Measurements from ENCODE around the gene CREG1. TPM values are rescaled to one million over a fixed set of nuclear protein-coding genes. Genes with fewer than 3 reads are reported as not detected.

Gene CREG1
- total RNA-seq, 1 experiment from 2014 or later = 7.7 TPM

GRCh38 chr1:167541003-167541402 lies 12.6 kb downstream of the CREG1 start:
- TF ChIP-seq, protein P1, sequence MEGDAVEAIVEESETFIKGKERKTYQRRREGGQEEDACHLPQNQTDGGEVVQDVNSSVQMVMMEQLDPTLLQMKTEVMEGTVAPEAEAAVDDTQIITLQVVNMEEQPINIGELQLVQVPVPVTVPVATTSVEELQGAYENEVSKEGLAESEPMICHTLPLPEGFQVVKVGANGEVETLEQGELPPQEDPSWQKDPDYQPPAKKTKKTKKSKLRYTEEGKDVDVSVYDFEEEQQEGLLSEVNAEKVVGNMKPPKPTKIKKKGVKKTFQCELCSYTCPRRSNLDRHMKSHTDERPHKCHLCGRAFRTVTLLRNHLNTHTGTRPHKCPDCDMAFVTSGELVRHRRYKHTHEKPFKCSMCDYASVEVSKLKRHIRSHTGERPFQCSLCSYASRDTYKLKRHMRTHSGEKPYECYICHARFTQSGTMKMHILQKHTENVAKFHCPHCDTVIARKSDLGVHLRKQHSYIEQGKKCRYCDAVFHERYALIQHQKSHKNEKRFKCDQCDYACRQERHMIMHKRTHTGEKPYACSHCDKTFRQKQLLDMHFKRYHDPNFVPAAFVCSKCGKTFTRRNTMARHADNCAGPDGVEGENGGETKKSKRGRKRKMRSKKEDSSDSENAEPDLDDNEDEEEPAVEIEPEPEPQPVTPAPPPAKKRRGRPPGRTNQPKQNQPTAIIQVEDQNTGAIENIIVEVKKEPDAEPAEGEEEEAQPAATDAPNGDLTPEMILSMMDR (conservative IDR thresholded peaks at IDR 0.05; ENCODE audit: low read depth, low read length) = no peak
- TF ChIP-seq EZH2 (IDR thresholded peaks at IDR 0.05; ENCODE audit: borderline replicate concordance, low read depth, low read length, poor library complexity, severe bottlenecking) = no peak
- no TSS peak for BruUV-seq (replicated peaks)
- peaks cover 10% of the 10 kb centered on the region for H3K4me1 ChIP-seq (ENCODE audit: insufficient read depth, low read length, poor library complexity, severe bottlenecking)
- intact Hi-C loops (cut with micrococcal nuclease; ENCODE audit: unreplicated experiment) = no loop called here
- no peak overlapping the region for H3K4me3 ChIP-seq (ENCODE audit: low read depth, low read length, poor library complexity, severe bottlenecking)
- POLR2A ChIA-PET (ENCODE audit: low non-redundant PET) = interaction anchor here (0.6 kb wide), 1 partner anchor 647 kb away, joined by 3 read pairs; no protein-coding TSS in a partner anchor
- DNase-seq (ENCODE audit: low spot score) = no peak
- CTCF ChIA-PET = interaction anchor here (1.1 to 1.3 kb wide), 2 partner anchors 8 to 631 kb away, joined by 3 to 6 read pairs; no protein-coding TSS in a partner anchor
- H3K27me3 ChIP-seq (replicated peaks; ENCODE audit: insufficient read depth, low read depth, low read length, poor library complexity) = no peaks in the 10 kb centered on the region
- no peak overlapping the region for H3K27ac ChIP-seq (ENCODE audit: low read depth, low read length, poor library complexity, severe bottlenecking)
- H3K36me3 ChIP-seq (ENCODE audit: insufficient read depth, low read length, poor library complexity, severe bottlenecking) = no peaks in the 10 kb centered on the region
- H3K9me3 ChIP-seq (ENCODE audit: low read depth, low read length, poor library complexity, severe bottlenecking) = no peaks in the 10 kb centered on the region

GRCh38 chr1:167538657-167539056 lies 14.9 kb downstream of the CREG1 start:
- no TSS peak for BruUV-seq (replicated peaks)
- DNase-seq (ENCODE audit: low spot score) = no peak
- POLR2A ChIA-PET (ENCODE audit: low non-redundant PET) = interaction anchor here (0.6 kb wide), 1 partner anchor 463 kb away, joined by 3 read pairs; no protein-coding TSS in a partner anchor

DNA sequence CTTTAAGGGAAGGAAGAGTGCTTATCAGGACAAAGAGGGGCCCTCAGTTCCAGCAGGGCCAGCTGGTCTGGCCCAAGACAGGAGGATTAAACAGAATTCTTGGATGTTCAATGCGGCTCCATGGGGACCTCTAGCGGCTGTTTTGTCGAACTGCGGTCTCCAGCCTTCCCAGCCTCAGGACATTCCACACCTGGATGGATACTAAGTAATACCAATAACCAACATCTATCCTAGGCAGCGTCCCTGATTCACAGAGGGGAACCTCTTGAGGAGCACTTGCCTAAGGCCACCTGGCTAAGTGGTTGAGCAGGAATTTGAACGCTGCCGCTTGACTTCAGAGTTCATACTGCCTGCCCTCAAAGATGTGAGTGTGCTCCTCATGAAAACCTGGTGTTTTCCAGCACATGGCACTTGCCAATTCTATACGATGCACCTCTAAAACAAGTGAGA lies 19.7 kb downstream of the CREG1 start:
- peak; percentile 72 for DNase-seq (ENCODE audit: low spot score)
- Histone ChIP-seq H3K27ac (ENCODE audit: low read depth, low read length, poor library complexity, severe bottlenecking) (no peak overlapping the region), H3K9me3 (ENCODE audit: low read depth, low read length, poor library complexity, severe bottlenecking) (no peaks in the 10 kb centered on the region), H3K36me3 (ENCODE audit: insufficient read depth, low read length, poor library complexity, severe bottlenecking) (no peaks in the 10 kb centered on the region), H3K27me3 (replicated peaks; ENCODE audit: insufficient read depth, low read depth, low read length, poor library complexity) (no peaks in the 10 kb centered on the region), H3K4me1 (ENCODE audit: insufficient read depth, low read length, poor library complexity, severe bottlenecking) (no peaks in the 10 kb centered on the region), H3K4me3 (ENCODE audit: low read depth, low read length, poor library complexity, severe bottlenecking) (no peak overlapping the region)
- intact Hi-C loops (cut with micrococcal nuclease; ENCODE audit: unreplicated experiment) = loop anchor here (1.0 to 10.0 kb wide), 5 partner anchors 89 to 622 kb away; no protein-coding TSS in a partner anchor
- TF ChIP-seq, protein P1 (conservative IDR thresholded peaks at IDR 0.05; ENCODE audit: low read depth, low read length) = peak; percentile 93
- TF ChIP-seq EZH2 (IDR thresholded peaks at IDR 0.05; ENCODE audit: borderline replicate concordance, low read depth, low read length, poor library complexity, severe bottlenecking) = no peak
- POLR2A ChIA-PET (ENCODE audit: low non-redundant PET) = no interaction called here
- CTCF ChIA-PET = interaction anchor here (0.5 to 1.4 kb wide), 5 partner anchors 190 to 624 kb away, joined by 3 to 4 read pairs (median 3); no protein-coding TSS in a partner anchor
- BruUV-seq (replicated peaks) = no TSS peak

More at GRCh38 chr1:167538657-167539056, 14.9 kb downstream of the CREG1 start:
- H3K27me3 ChIP-seq (replicated peaks; ENCODE audit: insufficient read depth, low read depth, low read length, poor library complexity) = no peaks in the 10 kb centered on the region
- H3K27ac ChIP-seq (ENCODE audit: low read depth, low read length, poor library complexity, severe bottlenecking) = no peak overlapping the region
- TF ChIP-seq, protein P1 (conservative IDR thresholded peaks at IDR 0.05; ENCODE audit: low read depth, low read length) = no peak
- TF ChIP-seq EZH2 (IDR thresholded peaks at IDR 0.05; ENCODE audit: borderline replicate concordance, low read depth, low read length, poor library complexity, severe bottlenecking) = no peak
- H3K36me3 ChIP-seq (ENCODE audit: insufficient read depth, low read length, poor library complexity, severe bottlenecking) = no peaks in the 10 kb centered on the region
- peaks cover 10% of the 10 kb centered on the region for H3K4me1 ChIP-seq (ENCODE audit: insufficient read depth, low read length, poor library complexity, severe bottlenecking)
- CTCF ChIA-PET = no interaction called here
- H3K9me3 ChIP-seq (ENCODE audit: low read depth, low read length, poor library complexity, severe bottlenecking) = no peaks in the 10 kb centered on the region
- intact Hi-C loops (cut with micrococcal nuclease; ENCODE audit: unreplicated experiment) = loop anchor here (5.0 to 10.0 kb wide), 2 partner anchors 94 to 481 kb away; no protein-coding TSS in a partner anchor
- no peak overlapping the region for H3K4me3 ChIP-seq (ENCODE audit: low read depth, low read length, poor library complexity, severe bottlenecking)

Measured in A673 (cell line).